DMS153 treated with DMSO at 0.1 percent for 48 hours (cell line): ENCODE data around the gene CASP2.
"Not testable (repeated sequence)": the region's sequence is repeated elsewhere in the genome, so short reads cannot be mapped to it uniquely, and the experiment has no call there.

Source experiments
- DNase-seq: peaks from one replicate; lab custom pipeline; 2025; ENCODE audit not compliant: unreplicated experiment; lab: John Stamatoyannopoulos, UW

The CASP2 gene

DNA sequence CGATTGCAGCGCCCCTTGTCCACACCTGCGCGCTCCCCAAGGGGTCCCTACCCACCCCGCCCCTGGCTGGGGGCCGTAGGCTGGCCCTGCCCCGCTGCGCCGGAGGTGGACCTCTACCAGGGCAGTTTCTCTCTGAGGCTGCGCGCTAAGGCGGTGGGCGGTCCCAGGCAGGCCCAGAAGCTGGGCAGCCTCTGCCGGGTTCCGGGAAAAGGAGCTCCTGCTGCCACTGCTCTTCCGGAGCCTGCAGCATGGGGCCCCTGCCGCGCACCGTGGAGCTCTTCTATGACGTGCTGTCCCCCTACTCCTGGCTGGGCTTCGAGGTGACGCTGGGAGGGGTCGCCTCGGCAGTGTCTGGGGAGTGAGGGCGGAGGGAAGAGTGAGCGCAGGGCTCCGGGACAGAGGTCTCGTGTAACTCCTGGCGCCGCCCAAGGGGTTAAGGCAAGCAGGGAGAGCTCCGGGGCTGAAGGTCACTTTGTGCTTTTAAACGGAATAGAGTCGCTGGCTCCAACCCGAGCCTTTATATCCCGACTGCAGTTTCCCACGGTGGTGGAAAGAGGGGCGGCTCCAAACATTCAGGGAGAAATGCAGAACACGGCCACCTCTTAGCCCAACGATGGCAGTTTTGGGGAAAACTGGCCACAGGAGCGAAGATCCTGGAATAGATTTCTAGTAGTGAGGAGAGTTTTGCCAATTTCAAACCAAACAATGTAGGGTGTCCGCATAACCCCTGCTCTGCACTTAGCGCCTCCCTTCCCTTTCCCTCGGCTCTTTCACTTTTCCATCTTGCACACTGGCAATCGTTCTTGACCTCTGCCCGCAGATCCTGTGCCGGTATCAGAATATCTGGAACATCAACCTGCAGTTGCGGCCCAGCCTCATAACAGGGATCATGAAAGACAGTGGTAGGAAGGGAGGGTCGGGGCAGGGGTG, 24.6 kb upstream of the CASP2 start, which contains the start of gene GSTK1:
Gene GSTK1, plus strand, starts transcription at position 176 of the 930 bp plus-strand sequence. Its CDS starts 73 bp downstream, at position 249.
- peak; percentile 35 for DNase-seq

DNA sequence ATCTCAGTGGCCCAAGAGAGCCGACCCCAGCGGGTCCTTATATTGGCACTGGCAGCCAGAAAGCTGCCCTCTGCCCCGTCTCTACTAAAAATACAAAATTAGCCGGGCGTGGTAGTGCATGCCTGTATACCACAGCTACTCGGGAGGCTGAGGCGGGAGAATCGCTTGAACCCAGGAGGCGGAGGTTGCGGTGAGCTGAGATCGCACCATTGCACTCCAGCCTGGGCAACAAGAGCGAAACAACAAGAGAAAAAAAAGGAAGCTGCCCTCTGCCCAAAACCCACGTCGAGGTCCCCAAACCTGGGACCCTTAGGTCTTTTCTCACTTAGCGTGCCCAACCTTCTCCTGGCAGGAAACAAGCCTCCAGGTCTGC, 24.0 kb upstream of the CASP2 start:
- not testable (repeated sequence) for DNase-seq

DNA sequence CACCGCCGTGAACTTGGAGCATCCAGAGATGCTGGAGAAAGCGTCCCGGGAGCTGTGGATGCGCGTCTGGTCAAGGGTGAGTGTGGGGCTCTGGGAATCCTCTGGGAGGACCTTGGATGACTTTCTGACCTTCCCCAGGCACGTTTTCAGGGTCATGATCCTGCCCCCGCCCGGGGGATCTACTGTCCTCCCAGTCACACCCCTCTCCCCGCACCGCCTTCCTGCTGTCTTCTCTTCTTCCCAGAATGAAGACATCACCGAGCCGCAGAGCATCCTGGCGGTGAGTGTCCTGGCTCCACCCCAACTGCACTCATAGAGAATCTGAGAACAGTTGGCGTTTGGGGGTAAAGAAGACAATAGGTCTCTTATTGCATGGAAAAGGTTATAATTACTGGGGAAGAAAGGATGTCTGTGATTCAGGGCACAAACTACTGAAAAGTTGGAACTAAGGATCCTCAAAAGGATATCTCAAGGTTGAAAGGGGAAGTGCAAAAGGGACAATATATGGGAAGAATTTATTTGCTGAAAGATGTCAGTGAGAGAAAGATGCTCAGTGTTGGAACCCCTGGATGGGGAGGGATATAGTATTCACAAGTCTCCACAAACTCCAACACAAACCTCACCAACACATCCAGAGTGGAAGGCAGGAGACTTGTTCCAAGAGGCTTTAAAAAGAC, 23.0 kb upstream of the CASP2 start:
- DNase-seq, result no peak

DNA sequence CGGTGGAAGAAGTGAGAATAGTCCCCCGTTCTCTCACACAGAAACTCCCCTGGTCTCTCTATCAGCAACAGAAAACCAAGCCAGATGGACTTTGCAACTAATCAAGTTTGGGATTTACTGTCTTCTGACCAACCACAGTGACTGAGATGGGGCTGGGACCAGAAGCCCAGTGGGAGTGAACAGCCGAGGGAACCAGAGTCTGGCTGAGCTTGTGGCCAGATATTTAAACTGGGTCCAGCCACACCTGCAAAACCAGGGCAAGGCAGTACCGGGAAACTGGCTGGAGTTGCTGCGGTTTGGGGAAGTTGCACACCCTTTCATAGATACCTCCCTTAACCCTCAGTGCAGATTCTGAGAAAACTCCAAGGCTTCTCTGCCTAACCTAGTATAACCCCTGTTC, 18.9 kb upstream of the CASP2 start:
- no peak for DNase-seq

DNA sequence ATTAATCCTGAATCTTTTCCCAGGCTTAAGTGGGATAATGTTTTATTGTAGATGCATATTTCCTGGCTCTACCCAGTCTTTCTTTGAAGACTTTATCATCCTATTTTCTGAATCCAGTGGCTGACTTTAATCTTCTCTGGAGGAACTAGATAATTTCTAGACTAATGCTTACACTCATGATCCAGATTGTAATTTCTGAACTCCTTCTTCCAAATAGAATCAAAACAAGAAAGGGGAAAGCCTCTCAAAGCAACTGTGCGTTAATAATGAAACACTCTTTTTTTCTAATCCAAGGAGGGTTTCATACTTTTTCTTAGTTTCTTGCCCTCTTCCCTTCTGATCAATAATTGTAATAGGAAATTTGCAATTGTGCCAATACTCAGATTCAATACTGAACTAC, 16.9 kb upstream of the CASP2 start:
- no peak for DNase-seq

DNA sequence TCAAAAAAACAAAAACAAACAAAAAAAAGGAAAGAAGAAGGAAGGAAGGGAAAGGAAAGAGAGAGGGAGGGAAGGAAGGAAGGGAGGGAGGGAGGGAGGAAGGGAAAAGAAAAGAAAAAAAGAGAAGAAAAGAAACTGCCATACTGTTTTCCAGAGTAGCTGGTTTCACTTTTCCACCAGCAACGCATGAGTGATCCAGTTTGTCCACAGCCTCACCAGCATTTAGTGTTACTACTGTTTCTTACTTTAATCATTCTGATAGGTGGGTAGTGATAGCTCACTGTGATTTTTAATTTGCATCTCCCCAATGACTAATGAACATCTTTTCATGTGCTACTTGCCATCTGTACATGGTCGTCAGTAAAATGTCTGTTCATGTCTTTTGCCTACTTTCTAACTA, 15.3 kb upstream of the CASP2 start:
- DNase-seq, result no peak

DNA sequence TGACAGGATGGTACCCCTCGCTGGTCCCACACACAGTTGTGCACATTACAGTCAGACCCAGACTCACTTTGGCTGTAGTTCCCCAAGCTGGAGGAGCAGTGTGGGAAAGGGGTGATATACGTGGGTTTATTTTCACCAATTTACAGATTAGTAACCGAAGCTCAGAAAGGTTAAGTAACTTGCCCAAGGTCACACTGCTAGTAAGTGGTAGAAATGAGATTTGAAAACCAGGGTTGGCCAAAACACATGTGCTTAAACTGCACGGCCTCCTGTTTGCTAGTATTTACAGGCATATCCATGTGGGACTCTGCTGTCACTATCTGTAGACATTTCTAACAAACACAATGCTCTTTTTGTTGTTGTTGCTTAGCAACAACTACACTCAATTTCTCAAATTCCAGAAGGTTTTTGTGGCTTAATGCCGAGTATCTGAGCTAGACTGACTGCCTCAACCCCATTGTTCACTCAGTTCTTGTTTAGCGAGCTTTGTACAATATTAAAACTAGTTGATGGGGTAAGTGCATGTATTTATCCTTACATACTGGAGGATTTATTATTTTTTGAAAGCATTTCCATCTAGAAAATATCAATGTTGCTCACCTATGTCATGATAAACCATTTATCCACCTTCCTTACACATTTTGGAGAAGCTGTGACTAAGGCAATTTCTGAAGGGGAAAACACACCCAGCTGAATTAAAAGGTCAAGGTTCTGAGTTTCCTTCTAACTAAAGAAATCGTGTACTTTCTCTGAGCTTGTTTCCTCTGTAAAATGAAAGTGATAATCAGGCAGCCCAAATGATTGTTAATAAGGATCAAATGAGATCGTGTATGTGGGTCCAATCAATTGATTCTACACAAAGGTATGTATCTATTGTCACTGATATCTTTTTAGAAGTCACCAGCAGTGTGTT, 8.7 kb upstream of the CASP2 start:
- no peak for DNase-seq

DNA sequence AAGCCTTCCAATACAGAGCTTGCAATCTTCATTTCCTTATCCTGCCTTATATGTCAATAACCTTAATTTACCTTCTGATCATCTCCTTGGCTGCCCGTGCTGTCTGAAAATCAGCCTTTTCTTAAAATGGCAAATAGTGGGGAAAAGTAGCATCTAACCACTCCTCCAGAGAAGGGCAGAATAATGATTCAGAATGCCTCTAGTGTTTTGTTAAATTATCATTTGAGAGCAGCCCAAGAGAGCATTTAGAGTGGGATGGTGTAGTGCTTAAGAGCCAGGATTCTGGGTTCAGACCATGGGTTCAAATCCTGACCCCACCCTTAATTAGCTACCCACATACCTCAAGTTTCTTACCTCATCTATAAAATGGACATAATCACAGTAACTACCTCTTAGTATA, 8.0 kb upstream of the CASP2 start:
- no peak for DNase-seq

DNA sequence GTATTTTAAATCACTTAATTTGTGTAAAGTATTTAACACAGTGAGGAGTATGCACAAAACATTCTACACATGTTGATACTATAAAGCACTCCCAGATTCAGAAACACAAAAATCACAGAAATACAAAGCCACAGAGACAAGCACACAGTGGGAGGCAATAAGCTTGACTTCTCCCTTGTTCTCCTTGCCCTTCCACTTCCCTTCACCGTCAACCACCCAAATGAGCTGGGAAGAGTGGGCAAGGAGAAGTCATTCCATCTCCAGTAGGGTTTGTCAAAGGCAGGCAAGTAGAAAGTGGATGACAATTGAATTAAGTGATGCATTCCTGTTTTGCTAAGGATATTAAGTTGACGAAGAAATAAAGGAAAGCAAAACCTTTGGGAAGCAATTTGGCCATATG, 7.6 kb upstream of the CASP2 start:
- no peak for DNase-seq

DNA sequence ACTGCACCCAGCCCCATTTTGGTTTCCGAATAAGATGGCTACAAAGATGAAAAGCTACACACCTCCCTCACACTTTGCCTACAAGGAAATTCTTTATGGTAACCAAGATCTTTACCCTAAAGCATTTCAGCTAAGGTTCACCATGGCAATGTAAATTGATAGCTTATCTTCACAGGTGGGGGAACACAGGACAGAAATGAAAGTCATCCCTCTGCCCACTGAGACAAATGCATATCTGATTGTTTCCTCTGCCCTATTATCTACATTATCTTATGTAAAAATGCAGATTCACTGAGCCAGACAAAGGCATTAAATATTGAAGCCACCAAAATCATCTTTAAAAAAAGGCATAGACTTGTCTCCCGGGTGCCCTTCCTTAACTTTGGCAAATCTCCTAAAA, 6.6 kb upstream of the CASP2 start:
- DNase-seq, result no peak

DNA sequence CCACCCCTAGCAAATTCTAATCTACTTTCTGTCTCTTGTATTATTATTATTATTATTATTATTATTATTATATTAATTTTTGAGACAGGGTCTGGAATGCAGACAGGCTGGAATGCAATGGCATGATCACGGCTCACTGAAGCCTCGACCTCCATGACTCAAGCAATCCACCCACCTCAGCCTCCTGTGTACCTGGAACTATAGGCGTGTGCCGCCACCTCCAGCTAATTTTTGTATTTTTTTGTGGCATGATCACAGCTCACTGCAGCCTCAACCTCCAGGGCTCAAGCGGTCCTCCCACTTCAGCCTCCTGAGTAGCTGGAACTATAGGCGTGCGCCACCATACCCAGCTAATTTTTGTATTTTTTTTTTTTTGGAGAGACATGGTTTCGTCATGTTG, 6.0 kb upstream of the CASP2 start:
- DNase-seq, result no peak

DNA sequence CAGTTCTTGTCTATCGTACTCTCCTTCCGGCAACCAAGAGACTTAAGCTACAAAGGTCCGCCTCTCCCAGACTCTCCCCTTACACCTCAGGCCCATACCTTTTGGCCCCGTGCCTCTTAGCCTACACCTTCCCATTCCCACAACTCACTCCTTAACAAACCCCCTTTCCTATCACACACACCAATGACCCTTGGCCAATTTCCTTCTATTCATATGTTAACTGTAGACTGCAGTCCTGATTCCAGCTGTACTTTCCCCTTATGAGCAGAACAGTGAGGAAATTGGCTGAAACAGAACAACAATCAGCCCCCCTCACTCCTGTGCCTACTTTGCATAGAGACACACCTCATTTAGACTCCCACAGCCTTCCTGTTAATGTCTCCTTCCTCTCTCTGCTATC, 4.8 kb upstream of the CASP2 start:
- DNase-seq, result no peak

DNA sequence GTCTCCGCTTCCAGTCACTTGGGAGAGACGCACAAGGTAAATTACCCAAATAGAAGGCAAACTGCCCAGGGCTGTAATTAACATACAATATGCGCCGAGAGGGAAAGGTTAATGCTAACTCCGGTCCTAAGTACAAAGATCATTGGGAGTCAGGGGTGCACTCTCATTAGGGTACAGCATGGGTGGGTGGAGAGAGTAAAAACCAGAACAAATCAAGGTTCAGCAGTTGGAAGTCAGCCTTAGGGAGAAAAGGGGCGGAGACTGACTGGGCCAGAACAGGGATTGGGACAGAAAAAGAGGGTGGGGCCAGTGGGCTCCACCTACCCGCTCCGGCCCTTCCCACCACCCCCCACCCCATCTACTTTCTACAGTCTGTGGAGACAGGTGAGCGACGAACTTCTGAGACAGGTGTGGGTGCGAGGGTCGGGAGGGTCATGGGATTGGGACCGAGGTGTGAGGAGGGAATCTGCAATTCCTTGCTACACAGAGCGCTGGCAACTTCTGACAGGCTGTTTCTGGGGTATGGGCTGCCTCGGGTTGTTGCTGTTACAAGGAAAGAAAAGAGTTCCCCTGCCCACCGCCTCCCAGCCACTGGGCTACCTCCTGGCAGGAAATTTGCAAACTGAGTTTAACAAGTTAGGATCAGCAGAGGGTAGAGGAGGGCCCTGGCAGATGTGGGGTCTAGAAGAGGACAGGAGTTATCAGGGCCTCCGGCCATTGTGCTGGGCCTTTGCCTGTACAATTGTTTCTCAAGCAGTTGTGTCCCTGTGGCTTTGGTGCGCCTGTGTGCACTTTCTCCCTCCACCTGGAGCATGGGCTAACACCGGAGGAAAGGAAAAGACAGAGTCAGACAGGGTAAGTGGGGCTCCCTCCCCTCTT, 3.3 kb upstream of the CASP2 start, which contains the start of gene TMEM139:
Gene TMEM139, plus strand, starts transcription at position 368 of the 879 bp plus-strand sequence. CDS start 1,000 bp downstream, outside the sequence.
- no peak for DNase-seq

DNA sequence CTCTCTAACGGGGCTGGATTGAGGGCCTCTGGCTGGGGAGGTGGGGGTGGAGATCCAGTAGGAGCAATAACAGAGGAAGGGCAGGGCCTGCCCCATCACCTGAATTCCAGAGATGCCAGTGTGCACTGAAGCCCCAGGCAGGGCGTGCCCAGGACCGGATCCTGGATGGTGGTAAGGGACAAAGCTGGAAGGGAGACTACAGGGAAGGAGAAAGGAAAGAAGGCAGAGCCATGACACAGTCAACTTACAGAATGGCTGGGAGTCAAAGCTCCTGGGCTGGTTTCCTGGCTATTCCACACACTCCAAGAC, 2.7 kb upstream of the CASP2 start:
- no peak for DNase-seq

DNA sequence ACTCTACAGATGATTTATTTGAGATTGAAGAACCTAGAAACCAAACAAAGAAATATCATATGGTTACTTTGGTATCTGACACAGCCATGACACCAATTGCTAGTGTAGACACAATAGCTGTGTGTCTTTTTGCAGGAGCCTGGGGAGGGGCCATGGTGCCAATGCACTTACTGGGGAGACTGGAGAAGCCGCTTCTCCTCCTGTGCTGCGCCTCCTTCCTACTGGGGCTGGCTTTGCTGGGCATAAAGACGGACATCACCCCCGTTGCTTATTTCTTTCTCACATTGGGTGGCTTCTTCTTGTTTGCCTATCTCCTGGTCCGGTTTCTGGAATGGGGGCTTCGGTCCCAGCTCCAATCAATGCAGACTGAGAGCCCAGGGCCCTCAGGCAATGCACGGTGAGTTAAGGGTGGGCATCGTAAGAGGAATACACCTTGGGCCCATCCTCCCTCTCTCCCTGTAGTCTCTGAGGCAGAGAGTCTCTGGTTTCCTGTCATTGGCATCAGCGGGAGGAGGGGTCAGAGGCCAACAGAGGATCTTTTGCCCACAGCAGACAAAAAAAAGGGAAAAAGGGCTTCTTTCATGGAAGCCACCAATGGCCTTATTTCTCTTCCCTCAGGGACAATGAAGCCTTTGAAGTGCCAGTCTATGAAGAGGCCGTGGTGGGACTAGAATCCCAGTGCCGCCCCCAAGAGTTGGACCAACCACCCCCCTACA, 2.2 kb upstream of the CASP2 start:
- no peak for DNase-seq

DNA sequence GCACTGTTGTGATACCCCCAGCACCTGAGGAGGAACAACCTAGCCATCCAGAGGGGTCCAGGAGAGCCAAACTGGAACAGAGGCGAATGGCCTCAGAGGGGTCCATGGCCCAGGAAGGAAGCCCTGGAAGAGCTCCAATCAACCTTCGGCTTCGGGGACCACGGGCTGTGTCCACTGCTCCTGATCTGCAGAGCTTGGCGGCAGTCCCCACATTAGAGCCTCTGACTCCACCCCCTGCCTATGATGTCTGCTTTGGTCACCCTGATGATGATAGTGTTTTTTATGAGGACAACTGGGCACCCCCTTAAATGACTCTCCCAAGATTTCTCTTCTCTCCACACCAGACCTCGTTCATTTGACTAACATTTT, 1.6 kb upstream of the CASP2 start:
- no peak for DNase-seq

DNA sequence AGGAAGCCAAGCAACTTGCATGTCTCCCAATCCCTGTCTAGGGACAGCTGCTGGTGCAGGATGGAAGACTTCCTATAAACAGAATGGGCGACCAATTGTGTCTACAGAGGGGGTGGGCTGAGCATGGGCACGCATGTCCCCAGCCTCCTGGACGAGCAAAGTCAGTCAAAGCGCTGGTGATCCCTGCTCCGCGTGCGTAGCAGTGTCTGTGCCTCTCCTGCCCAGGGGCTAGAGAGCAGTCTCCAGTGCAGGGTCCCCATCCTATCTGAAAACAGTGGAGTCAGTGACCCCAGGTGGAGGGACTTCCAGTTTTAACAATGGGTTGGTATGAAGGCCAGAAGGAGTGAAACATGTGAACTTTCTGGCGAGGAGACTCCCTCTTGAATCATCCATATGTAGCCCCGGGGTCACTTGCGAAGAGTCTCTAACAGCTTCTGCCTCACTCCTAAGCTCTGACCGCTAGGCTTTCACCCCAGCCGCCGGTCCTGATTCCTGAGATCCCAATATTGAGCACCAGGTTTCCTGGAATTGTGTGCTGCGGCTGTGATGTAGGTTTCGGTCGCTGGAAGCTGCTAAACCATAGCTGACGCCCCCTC, 714 bp upstream of the CASP2 start:
- no peak for DNase-seq

DNA sequence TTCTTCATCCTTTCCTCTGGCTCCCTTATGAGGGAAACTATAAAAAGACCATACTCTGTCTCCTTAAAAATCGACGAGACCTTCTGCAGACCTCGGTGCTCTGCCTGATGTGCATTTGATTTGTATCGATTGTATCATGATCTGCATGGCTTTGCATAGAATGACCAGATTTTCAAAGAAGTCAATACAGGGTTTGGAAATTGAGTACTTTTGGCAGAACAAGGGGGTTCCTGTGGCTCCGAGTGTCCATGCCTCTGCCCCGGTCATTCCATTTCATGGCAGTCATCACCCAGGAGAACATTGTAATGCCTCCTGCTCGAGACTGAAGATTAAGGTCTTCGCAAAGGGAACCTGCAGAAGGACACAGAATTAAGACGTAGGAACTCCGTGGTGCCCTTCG, 685 bp downstream of the CASP2 start:
- DNase-seq, result no peak

DNA sequence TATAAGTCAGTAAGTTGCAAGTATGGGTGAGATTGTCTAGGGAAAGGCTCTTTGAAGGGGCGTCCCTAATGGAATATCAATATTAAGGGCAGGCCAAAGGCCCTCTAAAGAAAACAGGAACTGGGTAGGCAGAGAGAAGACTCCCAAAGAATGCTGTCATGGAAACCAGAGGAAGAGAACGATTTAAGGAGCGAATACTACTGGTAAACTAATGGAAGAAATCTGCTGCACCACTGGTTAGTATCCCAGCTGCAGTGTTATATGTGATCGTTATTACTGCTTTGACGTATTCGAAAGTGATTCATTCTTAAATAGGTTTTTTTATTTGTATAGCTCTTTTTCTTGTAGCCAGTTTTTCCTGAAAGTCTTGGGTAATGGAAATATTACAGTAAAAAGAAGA, 1.3 kb downstream of the CASP2 start:
- DNase-seq, result no peak
